Pons (tissue), 1 donor: ENCODE measurements around the gene LRMDA.
"Not testable (repeated sequence)": the region's sequence is repeated elsewhere in the genome, so short reads cannot be mapped to it uniquely, and the experiment has no call there.

ENCODE experiments used
- DNase-seq: peaks from one replicate; pipeline ENCODE4 v3.0.0-alpha.2; 2016; ENCODE audit warnings: low spot score

Gene LRMDA

DNA sequence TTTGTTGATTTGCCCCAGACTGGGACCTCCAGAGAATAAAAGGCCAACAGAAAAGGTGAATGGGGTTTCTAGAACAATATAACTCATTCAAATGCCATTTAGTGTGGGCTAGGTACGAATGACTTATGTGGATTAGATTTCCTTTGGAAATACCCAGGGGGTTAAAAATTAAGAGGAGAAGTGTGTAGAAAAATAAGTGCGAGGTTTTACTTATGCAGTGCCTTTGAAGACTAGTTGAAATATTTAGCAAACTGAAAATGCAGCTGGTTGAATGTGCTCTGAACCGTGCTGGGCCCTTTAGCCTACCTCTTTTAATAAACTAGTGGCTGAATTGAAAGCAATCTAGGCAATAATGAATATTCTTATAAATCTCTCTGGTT, 180.6 kb downstream of the LRMDA start:
- no peak for DNase-seq

DNA sequence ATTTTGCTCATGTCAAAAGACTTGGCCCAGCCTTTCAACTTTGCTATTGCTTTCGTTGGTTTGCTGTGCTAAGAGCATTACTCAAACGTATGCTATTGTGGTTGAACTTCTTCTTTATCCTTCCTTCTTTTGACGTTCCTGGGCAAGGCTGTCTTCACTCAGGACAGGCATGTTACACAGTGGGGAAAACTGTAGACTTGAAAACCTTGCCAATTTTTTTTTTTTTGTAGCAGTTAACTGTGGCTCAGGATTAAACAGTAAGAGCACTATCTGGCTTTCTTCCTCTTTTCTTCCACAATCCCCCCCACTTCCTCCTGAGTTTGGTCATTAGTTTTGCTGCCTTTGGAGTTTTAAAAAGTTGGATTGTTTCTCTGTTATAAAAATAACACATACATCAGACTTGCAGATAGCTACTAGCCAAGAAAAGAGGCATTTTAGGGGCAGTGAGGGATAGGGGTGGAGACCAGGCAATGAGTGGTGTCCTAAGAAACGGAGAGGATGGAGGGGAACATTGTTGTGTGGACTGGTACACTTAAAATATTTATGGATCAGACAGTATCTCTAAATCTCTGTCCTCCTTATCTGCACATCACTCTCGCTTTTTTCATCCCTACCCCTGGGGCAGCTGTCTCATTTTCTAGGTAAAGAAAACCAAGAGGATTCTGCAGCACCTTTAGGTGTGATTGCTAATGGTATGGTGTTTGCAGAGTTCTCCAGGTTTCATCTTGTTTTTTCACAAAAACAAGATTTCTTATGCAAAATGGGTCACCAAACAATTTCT, 181.7 kb downstream of the LRMDA start:
- peak; percentile 92 for DNase-seq

DNA sequence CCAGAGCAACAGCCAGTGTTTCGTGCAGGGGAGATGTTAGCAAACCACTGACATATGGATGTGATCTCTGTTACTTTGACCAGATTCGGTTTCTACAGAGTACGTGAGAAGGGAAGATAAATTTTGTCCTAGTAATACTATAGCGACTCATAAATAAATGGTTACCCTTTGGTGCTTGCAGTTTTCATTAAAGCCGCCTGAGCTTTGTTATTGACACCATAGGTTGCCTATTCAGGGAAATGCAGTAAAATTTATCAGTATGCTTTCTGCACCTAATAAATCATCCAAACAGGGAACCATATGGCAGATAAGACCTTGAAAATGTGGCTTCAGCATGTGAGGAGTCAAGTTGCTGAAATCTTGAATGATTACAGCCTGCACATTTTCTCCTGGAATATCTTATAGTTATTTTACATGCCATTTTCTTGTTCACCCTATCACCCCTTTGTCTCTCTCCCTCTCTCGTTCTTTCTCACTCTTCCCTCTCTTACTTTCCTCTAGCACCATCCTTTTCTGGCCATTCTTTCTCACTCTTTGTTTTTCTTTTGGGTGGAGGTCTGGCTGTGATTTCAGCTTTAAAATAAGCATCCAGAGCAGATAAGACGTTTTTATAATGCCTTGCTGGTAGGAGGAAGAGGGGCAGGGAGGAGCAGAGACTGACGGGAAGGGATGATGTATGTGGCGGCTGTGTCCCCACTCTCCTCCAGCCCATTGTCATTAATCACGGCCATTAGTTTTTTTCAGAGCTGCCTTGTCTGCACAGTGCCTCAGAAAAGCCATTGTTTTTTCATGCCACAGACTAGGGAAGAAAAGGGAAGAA, 182.5 kb downstream of the LRMDA start:
- peak; percentile 43 for DNase-seq

DNA sequence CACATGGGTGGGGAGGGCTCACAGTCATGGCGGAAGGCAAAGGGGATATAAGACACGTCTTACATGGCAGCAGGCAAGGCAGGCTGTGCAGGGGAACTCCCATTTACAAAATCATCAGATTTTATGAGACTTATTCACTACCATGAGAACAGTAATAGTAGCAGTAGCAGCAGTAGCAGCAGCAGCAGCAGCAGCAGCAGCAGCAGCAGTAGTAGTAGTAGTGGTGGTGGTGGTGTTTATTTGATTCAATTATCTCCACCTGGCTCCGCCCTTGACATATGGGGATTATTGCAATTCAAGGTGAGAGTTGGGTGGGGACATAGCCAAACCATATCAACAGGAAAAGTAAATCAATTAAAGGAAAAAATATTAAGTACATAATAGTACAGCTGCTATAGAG, 184.7 kb downstream of the LRMDA start:
- no peak for DNase-seq

DNA sequence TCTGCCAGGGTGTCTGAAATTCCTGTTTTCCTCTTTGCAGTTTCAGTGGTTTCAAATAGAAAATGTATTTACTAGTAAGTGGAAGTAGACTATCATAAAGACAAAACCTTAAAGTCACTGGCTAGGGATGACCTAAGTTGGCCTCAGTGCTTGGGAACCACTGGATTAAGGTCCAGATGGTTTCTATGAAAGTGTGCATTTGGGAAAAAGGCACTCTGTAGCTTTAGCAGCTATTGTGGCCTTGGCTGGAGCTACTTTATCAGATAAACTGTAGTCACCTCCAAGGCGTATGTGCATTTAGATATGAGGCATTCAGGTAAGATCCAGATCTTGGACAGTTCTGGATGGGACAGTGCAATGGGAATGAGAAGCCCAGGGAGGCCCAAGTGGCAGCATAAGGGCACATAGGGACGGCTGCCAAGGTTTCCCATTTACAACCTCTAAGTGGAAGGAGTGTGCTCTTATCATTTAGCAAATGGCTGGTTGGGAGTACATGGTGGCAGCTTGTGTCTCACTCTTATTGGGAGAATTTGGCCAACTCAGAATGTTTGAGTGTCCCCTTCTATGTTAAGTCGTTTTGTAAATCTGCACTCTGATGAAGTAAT, 185.6 kb downstream of the LRMDA start:
- DNase-seq: no peak

DNA sequence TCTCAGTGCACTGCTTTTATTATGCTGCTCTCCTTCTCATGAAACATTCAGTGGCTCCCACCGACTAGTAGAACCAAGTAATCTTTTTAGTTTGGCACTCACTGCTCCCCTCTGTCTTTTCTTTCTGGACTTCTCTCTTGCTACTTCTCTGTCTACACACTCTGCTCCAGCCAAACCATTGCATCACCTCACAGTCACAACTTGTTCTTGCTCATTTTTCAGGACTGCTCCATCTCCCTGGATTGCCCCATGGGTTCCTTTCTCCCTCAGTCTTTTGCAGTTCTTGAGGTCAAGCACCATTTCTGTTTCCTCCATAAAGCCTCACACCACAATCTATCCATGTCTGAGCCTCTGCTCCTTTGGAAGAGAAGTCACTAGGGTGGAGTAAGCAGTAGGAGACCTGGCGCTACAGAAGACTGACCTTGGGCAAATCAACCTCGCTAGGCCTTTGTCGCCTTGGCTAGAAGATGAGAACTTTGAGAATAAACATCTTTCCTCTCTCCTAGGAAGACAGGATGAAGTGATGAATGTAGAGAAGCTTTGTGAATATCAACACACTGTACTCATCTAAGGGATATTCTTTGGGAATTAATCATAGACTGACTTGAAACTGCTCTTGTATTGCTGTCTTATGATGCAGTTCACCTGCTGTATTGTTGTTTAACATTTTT, 186.2 kb downstream of the LRMDA start:
- peak; percentile 10 for DNase-seq

DNA sequence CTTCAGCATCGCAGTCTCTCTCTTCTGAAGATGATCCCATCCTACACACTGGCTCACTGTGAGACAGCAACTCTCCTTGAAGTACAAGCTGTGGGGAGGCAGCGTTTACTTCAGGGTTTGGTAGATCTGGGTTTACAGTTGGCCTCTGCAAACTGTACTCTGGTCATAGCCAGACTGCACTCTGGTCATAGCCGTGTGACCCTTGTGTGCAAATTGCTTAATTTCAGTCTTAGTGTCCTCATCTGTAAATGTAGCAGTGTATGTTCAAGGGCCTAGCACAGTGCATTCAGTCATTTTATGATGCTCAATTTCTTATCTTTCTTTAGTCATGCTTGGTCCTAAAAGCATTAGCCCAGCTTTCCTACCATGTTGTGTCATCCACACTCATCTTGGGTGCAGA, 188.2 kb downstream of the LRMDA start:
- no peak for DNase-seq

DNA sequence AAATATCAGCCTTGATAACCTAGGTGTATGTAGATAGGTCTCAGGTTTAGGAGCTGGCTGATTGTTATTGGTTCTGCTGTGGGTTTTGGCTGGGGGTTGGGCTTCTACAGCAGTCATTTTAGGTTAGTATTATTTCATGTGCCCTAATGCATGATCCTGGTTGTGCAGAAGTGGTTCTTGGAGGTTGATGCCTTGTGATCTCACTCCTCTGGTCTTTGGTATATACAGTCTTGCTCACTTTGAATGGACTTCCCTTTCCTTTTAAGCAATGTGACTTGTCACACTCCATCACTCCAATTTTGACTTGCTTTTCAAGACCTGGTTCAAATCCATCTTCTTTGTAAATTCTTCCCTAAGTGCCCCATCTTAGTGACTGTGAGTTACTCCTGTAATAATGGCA, 188.9 kb downstream of the LRMDA start:
- DNase-seq: peak; percentile 19

DNA sequence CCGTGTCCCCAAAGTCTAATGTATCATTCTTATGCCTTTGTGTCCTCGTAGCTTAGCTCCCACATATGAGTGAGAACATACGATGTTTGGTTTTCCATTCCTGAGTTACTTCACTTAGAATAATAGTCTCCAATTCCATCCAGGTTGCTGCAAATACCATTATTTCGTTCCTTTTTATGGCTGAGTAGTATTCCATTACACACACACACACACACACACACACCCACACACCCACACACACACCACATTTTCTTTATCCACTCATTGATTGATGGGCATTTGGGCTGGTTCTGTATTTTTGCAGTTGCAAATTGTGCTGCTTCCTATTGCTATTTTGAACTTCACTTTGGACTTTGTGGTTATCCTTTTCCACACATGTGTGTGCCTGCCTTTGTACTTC, 189.6 kb downstream of the LRMDA start:
- DNase-seq: not testable (repeated sequence)

DNA sequence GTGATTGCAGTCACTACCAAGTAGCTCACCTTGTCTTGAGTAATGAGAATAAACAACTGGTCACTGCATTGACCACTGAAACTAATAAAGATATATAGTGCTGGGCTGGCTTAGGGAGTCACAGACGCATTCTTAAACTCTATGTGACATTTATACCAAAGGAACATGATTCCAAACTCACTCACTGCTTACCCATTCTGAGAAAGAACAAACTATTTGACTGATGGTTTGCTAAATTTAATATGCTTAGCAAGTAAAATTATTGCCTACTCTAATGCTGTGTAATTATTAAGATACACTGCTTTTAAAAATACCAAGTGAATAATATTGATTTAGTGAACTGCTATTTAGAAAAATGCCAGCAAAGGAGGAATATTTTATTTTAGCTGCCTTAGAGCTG, 191.1 kb downstream of the LRMDA start:
- no peak for DNase-seq

DNA sequence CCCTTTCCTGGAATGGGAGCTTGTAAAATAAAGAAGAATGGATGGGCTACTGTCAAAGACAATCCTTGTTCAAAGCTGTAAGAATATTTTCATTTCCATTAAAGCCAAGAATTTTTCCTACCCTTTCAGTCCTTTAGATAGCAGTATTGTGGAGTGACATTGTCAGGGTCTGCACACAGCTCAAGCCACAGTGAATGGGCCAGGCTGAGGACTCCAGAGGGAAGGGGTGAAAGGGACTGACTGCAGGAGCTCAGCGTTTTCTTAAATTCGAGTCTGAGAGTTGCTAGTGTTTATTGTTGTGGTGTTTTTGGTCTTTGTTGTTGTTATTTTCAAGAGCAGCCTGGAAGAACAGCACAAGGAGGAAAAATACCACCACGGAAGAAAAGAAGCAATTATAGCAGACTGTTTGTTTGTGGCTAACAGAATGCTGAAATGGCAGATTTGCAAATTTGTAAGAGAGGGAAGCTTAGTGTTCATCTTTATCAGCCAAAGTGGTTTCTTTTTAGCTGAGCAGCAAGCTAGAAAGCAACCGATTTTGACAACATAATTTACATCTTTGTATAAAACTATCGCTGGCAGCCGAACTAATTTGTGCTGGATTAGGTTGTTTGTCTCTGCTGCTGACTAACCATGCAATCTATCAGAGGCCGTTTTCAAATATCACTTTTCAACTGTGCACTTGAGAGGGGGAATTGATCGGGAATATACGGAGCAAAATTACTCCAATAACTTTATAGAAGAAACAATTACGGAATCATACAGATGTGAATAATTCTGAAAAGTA, 192.1 kb downstream of the LRMDA start:
- peak; percentile 36 for DNase-seq

DNA sequence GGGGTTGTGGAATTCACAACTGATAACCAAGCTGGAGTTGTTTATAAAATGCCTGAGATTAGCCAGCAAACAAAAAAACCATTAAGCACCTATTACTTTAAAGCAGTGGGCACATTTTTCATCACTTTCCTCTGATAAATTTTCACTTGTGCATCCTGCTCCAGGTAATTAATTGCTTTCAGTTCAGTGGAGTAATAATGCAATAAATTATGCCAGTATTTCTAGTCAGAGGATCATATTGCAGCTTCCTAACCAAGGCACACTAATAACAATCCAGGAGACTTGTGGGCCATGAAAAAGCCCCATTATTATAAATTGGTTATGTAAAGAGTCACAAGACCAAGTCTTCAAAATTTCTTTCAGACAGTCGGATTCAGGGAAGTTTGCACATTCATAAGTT, 193.2 kb downstream of the LRMDA start:
- no peak for DNase-seq

DNA sequence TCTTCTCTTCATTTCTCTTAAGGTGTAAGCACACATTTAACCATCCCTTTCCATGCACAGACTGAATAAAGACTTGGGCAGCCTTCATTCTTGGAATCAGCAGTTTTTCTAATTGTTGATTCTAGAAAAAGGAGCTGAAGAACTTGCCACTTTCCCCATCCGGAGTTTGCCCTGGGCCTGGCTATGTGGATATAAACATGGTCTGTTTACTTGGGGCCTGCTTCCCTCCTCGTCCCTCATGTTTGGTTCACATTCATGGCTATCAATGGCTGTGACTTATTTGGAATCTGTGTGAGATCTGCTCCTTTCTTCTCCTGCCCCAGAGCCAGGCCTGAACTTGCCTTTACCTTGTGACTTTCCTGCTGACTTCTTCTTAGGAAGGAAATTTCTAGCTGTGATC, 199.3 kb downstream of the LRMDA start:
- DNase-seq: no peak

DNA sequence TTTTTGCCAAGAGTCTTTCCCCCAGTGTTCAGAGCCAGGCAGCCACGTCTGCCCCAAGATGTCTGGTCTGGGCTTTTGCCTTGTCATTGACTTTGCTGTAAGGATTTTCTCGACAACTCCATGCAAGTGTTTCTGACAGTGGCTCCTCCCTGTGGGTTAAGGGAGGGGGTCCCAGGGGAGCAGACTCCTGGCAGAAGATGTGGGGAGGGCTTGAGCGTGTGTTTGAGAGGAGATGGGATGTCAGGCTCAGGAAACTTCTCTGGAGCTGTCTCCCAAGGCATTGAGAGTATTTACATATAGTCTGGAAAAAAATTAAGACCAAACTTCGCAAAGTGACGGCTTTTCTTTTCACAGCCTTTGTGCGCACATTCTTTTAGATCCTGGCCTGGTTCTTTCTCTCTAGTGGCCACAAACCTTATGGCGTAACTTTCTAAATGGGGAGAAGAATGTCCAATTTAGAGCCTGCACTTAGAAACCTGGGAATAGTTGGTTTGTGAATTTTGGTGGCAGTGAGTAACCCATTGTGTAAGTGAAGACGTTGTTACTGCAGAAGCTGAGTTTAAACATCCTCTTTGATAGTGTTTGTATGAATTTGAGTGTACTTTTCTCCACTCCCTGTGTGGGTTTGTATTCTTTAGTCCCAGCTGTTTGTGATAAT, 201.5 kb downstream of the LRMDA start:
- no peak for DNase-seq

DNA sequence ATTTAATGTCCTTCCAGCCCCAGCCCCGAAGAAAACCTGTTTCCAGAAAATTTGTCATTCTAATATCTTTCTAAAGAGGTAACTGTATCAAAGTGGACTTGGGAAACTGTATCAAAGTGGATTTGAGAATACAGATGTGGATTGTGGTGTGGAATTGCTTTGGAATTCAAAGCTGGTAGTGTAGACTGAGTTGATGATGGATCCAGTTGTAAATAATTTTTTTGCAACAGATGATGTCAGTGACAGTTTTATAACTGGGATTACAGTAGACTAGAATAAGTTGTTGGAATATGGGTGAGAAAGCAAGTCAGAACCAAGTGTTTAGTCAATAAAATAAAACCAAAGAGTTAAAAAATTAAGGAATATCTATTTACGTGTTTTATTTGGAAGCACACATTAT, 202.1 kb downstream of the LRMDA start:
- DNase-seq: no peak

DNA sequence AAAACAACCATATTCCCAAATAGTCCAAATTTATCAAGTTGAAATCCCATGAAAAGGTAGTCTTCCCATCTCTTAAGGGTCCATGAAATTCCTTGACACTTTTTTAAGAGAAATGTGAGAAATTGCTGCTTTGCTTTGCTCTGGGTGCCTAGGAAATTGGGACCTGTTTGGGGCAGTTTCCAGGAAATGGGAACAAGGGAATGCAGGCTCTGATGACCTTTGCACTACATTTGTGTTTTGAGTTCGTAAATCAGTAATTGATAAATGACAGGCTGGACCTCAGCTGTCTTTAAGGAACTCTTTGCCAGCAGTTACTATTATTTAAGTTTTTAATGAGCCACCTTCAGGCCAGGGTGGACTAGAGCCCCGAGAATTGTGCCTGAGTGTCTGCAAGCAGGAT, 203.5 kb downstream of the LRMDA start:
- DNase-seq: no peak

DNA sequence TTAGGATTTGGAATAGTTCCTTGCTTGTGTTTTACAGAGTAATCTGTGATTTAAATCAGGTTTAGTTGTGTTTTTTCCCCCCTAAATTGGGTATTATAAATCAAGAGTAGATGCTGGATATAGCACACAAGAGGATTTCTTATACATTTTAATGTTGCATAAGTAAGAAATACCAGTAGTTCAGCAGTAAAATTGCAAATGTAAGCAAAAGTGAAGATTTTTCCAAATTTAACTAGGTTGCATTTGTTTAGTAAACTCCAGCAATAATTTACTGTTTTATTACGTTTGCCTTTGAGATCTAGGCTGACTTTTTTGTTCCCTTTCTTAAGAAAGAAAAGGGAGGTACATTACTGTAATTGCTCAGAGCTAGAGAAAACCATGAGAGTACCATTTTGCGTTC, 207.3 kb downstream of the LRMDA start:
- no peak for DNase-seq

DNA sequence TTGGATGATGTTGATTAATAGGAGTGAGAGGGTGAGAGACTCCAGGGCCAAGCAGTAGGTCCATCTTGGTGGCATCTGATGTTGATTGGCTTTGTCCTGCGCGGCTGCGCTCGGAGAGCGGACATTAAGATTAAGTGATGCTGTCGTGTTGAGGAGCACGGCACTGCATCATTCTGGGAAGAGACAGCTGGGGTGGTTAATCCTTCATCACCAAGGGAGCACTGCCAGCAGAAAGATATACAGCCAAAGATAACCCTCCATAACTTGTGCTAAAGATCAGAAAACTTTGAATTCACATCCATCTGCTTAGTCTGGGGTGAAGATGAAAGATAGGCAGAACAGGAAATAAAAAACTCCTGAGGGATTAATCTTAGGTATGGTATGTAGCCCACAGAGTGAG, 208.3 kb downstream of the LRMDA start:
- no peak for DNase-seq

DNA sequence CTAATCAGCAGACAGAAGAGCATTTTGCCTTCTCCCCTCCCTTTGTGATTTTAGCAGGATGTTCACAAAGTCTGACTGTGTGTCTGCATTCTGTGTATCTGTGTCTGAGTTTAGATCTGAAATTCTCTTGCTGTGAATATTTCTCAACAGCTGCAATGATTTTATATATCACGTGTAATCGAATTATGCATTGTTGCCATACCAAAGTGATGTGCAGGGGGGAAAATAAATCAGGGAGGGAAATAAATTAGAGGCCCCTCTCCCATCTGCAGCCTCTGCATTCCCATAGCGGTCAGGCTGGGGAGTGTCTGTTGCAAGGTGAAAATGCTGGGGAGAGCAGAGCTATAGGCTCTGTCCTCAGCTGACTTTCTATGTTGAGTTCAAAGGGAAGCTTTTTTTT, 209.0 kb downstream of the LRMDA start:
- DNase-seq: no peak

DNA sequence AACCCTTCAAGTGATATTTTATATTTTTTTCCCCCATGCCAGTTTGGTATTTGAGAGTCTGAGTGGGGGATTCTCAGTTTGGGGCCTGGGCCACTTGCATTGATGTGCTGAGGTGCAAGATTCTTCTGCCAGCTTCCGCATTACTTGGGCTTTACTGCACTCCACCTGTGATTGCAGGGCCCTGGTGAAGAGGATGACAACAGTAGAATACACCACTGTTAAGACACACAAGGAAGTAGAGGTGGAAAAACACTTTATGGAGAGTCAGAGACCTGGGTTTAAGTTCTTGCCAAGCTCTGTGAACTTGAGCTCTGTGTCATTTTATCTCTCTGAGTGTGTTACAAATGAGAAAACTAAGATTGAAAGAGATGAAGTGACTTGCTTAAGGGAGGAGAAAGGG, 209.4 kb downstream of the LRMDA start:
- DNase-seq: no peak

DNA sequence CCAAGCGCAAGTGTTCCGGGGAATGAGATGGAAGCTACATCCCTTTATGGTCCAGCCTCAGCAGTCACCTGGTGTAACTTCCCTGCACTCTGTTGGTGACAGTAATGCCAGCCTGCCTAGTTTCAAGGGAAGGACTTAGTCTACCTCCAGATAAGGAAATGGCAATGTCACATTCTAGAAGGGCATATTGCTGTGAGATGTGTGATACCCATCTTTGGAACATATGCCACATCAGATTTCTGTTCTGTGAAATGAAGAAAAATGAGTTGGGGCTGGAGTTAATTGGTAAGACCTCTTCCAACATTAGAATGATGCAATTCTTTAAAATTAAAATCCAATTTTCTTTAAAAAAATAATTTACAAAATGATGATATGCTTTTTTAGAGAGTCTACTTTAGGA, 212.0 kb downstream of the LRMDA start:
- no peak for DNase-seq
